ENCODE data around the gene CD276.

DNA sequence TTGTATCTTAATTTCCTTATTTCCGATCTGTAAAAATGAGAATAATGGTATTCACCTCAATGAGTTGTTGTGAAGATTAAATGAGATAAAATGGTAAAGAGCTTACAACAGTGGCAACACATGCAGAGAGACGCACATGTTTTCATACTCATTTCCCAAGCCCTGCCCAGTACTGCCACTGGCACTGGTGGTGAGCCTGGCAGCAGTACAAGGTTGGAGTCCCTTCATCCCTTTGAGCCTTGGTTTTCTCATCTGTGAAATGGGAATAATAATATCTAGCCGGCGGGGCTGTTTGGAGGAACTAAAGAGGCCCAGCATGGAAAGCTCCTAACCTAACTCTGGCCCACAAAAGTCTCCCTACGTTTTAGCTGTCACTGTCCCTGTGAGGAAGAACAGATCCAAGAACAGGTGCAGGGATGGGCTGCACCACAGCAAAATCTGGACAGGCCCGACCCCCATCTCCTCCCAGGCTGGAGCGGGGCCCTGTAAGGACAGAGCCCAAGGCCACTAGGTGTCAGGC lies 866 bp upstream of the CD276 start:
- TF ChIP-seq, protein P1, sequence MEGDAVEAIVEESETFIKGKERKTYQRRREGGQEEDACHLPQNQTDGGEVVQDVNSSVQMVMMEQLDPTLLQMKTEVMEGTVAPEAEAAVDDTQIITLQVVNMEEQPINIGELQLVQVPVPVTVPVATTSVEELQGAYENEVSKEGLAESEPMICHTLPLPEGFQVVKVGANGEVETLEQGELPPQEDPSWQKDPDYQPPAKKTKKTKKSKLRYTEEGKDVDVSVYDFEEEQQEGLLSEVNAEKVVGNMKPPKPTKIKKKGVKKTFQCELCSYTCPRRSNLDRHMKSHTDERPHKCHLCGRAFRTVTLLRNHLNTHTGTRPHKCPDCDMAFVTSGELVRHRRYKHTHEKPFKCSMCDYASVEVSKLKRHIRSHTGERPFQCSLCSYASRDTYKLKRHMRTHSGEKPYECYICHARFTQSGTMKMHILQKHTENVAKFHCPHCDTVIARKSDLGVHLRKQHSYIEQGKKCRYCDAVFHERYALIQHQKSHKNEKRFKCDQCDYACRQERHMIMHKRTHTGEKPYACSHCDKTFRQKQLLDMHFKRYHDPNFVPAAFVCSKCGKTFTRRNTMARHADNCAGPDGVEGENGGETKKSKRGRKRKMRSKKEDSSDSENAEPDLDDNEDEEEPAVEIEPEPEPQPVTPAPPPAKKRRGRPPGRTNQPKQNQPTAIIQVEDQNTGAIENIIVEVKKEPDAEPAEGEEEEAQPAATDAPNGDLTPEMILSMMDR (conservative IDR thresholded peaks at IDR 0.05; ENCODE audit: low read length) = no peak
- no peak for TF ChIP-seq EZH2phosphoT487 (IDR thresholded peaks at IDR 0.05; ENCODE audit: borderline replicate concordance, low read depth, low read length)

All from OCI-LY7 (cell line).